Measurements from ENCODE around the gene MEOX2.

Gene MEOX2

DNA sequence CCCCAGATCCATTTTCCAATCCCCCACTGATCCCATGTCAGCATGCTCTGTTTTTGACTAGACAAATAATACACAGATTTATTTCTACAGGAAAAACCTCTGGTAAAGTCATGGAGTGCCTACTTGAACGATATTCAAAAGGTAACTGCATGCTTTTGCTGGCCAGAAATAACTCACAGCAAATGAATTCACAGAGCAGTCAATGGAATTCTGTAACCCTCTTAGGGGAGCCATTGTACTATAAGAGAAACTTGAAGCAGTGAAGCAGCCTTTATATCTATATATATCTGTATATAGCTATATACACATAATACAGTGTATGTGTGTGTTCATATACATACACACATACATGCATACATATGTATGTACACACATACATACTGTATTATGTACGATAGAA is 29.0 kb upstream of the MEOX2 start:
- in situ Hi-C loops (cut with HindIII; ENCODE audit: low sequenced_read_pairs) = no loop called here
- H3K4me3 ChIP-seq (ENCODE audit: low read depth, low read length) = no peak overlapping the region
- no peak for DNase-seq (ENCODE audit: low read depth, low spot score)
- TF ChIP-seq CTCF (IDR thresholded peaks at IDR 0.05; ENCODE audit: low read depth, low read length) = no peak

DNA sequence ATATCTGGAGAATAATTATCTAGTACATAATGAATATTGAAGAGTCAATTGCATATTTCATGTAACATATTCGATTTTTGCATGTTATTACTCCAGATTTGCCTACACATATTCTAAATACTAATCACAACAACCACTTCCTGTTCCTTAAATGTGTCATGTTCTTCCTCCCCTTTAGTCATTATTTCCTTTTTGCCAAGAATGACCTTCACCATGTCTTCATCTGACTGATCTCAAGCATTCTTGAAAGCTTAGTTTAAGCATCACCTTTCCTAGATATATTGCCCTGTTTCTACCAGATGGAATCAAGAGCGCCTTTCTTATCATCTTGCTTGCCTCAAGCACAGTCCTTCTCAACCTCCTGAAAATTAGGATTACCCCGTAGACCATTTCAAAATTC is 23.5 kb upstream of the MEOX2 start:
- TF ChIP-seq CTCF (IDR thresholded peaks at IDR 0.05; ENCODE audit: low read depth, low read length) = no peak
- DNase-seq (ENCODE audit: low read depth, low spot score) = no peak
- in situ Hi-C loops (cut with HindIII; ENCODE audit: low sequenced_read_pairs) = no loop called here
- no peak overlapping the region for H3K4me3 ChIP-seq (ENCODE audit: low read depth, low read length)

GRCh38 chr7:15707570-15707969 is 21.1 kb upstream of the MEOX2 start:
- no peak overlapping the region for H3K4me3 ChIP-seq (ENCODE audit: low read depth, low read length)
- DNase-seq (ENCODE audit: low read depth, low spot score) = no peak
- in situ Hi-C loops (cut with HindIII; ENCODE audit: low sequenced_read_pairs) = no loop called here
- no peak for TF ChIP-seq CTCF (IDR thresholded peaks at IDR 0.05; ENCODE audit: low read depth, low read length)

DNA sequence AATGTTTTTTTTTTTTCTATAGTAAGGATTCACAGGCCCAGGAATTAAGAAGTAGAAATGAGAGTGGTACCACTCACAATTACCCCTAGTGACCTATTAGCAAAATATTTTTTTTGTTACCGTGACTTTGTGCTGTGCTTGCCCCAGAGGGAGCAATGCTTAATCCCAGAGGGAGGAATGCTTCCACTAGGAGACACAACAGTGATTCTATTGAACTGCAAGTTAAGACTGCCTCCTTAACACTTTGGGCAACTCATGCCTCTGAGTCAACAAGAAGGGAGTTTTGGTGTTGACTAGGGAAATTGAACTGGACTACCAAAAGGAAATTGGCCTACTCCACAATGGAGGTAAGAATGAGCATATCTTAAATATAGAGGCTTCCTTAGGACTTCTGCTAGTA is 17.2 kb upstream of the MEOX2 start:
- no peak overlapping the region for H3K4me3 ChIP-seq (ENCODE audit: low read depth, low read length)
- in situ Hi-C loops (cut with HindIII; ENCODE audit: low sequenced_read_pairs) = no loop called here
- no peak for DNase-seq (ENCODE audit: low read depth, low spot score)
- TF ChIP-seq CTCF (IDR thresholded peaks at IDR 0.05; ENCODE audit: low read depth, low read length) = no peak

DNA sequence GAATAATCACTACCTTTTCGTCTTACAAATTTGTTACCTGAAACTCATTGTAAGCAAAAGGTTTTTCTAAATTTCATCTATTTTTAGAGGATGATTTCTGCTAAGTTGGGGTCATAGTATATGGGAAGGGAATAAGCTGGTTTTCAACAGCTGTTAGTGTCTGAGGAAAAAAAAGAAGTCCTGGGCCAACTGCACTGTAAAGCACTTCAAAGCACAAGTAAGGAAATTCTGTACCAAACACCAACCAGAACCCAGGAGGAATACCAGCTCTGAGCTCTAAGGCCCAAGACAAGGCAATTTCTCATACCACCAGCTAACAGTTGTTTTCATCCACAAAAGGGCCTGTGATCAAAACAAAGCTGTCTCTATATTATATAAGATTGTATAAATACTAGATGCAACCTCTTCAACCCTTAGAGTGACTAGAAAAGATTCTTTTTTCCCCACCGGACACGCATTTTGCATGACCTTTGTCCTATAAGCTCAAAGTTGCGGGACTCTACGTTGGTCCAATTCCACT is 6.1 kb upstream of the MEOX2 start:
- H3K4me3 ChIP-seq (ENCODE audit: low read depth, low read length) = no peak overlapping the region

GRCh38 chr7:15688911-15689310 is 2.4 kb upstream of the MEOX2 start:
- no peak for DNase-seq (ENCODE audit: low read depth, low spot score)
- in situ Hi-C loops (cut with HindIII; ENCODE audit: low sequenced_read_pairs) = no loop called here
- no peak overlapping the region for H3K4me3 ChIP-seq (ENCODE audit: low read depth, low read length)
- no peak for TF ChIP-seq CTCF (IDR thresholded peaks at IDR 0.05; ENCODE audit: low read depth, low read length)

More for the DNA sequence above, 6.1 kb upstream of the MEOX2 start:
- no peak for TF ChIP-seq CTCF (IDR thresholded peaks at IDR 0.05; ENCODE audit: low read depth, low read length)
- no peak for DNase-seq (ENCODE audit: low read depth, low spot score)
- in situ Hi-C loops (cut with HindIII; ENCODE audit: low sequenced_read_pairs) = no loop called here

DNA sequence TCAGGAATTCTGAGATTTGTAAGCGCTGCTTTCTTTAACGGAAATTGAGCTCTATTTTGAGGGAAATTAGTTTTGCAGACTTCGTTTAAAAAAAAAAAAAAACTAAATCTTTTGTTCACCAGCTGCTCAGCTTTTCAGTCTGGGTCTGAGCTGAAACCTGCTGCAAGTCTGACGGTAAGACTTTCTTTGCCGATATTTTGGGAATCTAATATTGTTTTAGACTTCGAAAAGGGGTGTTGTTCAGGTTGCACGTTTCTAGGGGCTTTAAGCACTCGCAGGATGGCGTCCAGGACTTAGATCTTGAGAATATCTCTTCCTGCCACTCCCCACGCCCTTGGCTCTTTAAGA is 1.8 kb upstream of the MEOX2 start:
- no peak overlapping the region for H3K4me3 ChIP-seq (ENCODE audit: low read depth, low read length)
- no peak for DNase-seq (ENCODE audit: low read depth, low spot score)
- in situ Hi-C loops (cut with HindIII; ENCODE audit: low sequenced_read_pairs) = no loop called here
- no peak for TF ChIP-seq CTCF (IDR thresholded peaks at IDR 0.05; ENCODE audit: low read depth, low read length)
